ENCODE results near the gene MS4A13. TPM values are rescaled to one million over a fixed set of nuclear protein-coding genes. Genes with fewer than 3 reads are reported as not detected.
A peak's percentile ranks its signal among the peaks of the same experiment; 100 is the strongest.
"Not testable (repeated sequence)": the region's sequence is repeated elsewhere in the genome, so short reads cannot be mapped to it uniquely, and the experiment has no call there.

The MS4A13 gene
- total RNA-seq, 8 experiments from 2014 or later: not detected

GRCh38 chr11:60504219-60504905, 10.8 kb upstream of the MS4A13 start:
- WGBS, 10 experiments: 11 to 85% (median 40%) methylated on average over 1 to 3 of the region's 3 CpGs; no CpG with 5 or more reads in 3 of the 10 experiments
- in situ Hi-C loops (cut with MboI; ENCODE audit: low pct_unique_long_range_greater_than_20kb in 2 of 9, low sequenced_read_pairs in 9 of 9, unreplicated experiment in 9 of 9): no loop called here
- ATAC-seq (replicated peaks in 6 of 8): no peak

GRCh38 chr11:60509609-60510008, 5.6 kb upstream of the MS4A13 start:
- H3K4me3 ChIP-seq; ATAC-seq (replicated peaks in 6 of 8); H3K27ac ChIP-seq; in situ Hi-C loops (cut with MboI; ENCODE audit: low pct_unique_long_range_greater_than_20kb in 2 of 9, low sequenced_read_pairs in 9 of 9, unreplicated experiment in 9 of 9); H3K4me1 ChIP-seq (replicated peaks in 1 of 2): not testable (repeated sequence)
- WGBS, 10 experiments: 92% methylated on average over 7 of the region's 15 CpGs; no CpG with 5 or more reads in 9 of the 10 experiments

More at GRCh38 chr11:60504219-60504905, 10.8 kb upstream of the MS4A13 start:
- Histone ChIP-seq H3K4me3 (no peak overlapping the region), H3K4me1 (replicated peaks in 1 of 2) (no peaks in the 10 kb centered on the region), H3K27ac (no peak overlapping the region)

GRCh38 chr11:60510209-60510608, 5.0 kb upstream of the MS4A13 start:
- ATAC-seq (replicated peaks in 6 of 8); H3K4me3 ChIP-seq; H3K4me1 ChIP-seq (replicated peaks in 1 of 2); H3K27ac ChIP-seq; in situ Hi-C loops (cut with MboI; ENCODE audit: low pct_unique_long_range_greater_than_20kb in 2 of 9, low sequenced_read_pairs in 9 of 9, unreplicated experiment in 9 of 9): not testable (repeated sequence)
- no CpG with 5 or more reads among the region's 28 CpGs for WGBS, 10 experiments

- no peak for ATAC-seq (replicated peaks in 6 of 8)
- in situ Hi-C loops (cut with MboI; ENCODE audit: low pct_unique_long_range_greater_than_20kb in 2 of 9, low sequenced_read_pairs in 9 of 9, unreplicated experiment in 9 of 9): no loop called here
- 0 to 100% (median 50%) methylated on average over 1 to 6 of the region's 6 CpGs for WGBS, 10 experiments
- Histone ChIP-seq H3K4me1 (replicated peaks in 1 of 2) (no peaks in the 10 kb centered on the region), H3K4me3 (no peak overlapping the region), H3K27ac (no peak overlapping the region)
These were observed 3.8 kb upstream of the MS4A13 start for GRCh38 chr11:60511393-60511792.

- Histone ChIP-seq H3K4me3 (no peak overlapping the region), H3K4me1 (replicated peaks in 1 of 2) (no peaks in the 10 kb centered on the region), H3K27ac (no peak overlapping the region)
- in situ Hi-C loops (cut with MboI; ENCODE audit: low pct_unique_long_range_greater_than_20kb in 2 of 9, low sequenced_read_pairs in 9 of 9, unreplicated experiment in 9 of 9): no loop called here
- peak in 2 of 8 experiments; percentile 42 to 68 for ATAC-seq (replicated peaks in 6 of 8)
- WGBS, 10 experiments: 0 to 71% (median 52%) methylated on average over 1 to 3 of the region's 3 CpGs
These were observed 2.5 kb upstream of the MS4A13 start for GRCh38 chr11:60512651-60513225.

GRCh38 chr11:60513496-60514460, 1.4 kb upstream of the MS4A13 start:
- no peak overlapping the region for H3K27ac ChIP-seq
- peak in 2 of 8 experiments; percentile 37 to 48 for ATAC-seq (replicated peaks in 6 of 8)
- in situ Hi-C loops (cut with MboI; ENCODE audit: low pct_unique_long_range_greater_than_20kb in 2 of 9, low sequenced_read_pairs in 9 of 9, unreplicated experiment in 9 of 9): no loop called here
- no peaks in the 10 kb centered on the region for H3K4me1 ChIP-seq (replicated peaks in 1 of 2)
- no peak overlapping the region for H3K4me3 ChIP-seq
- 17 to 100% (median 75%) methylated on average over 1 to 2 of the region's 2 CpGs; no CpG with 5 or more reads in 1 of the 10 experiments for WGBS, 10 experiments

- no peak for ATAC-seq (replicated peaks in 6 of 8)
- H3K4me1 ChIP-seq (replicated peaks in 1 of 2): no peaks in the 10 kb centered on the region
- H3K27ac ChIP-seq: no peak overlapping the region
- H3K4me3 ChIP-seq: no peak overlapping the region
- 0 to 73% (median 54%) methylated on average over 1 of the region's 1 CpG; no CpG with 5 or more reads in 4 of the 10 experiments for WGBS, 10 experiments
- in situ Hi-C loops (cut with MboI; ENCODE audit: low pct_unique_long_range_greater_than_20kb in 2 of 9, low sequenced_read_pairs in 9 of 9, unreplicated experiment in 9 of 9): no loop called here
These were observed 13.3 kb downstream of the MS4A13 start for GRCh38 chr11:60528465-60528864.

- in situ Hi-C loops (cut with MboI; ENCODE audit: low pct_unique_long_range_greater_than_20kb in 2 of 9, low sequenced_read_pairs in 9 of 9, unreplicated experiment in 9 of 9): no loop called here
These were observed 13.7 kb downstream of the MS4A13 start for GRCh38 chr11:60528934-60529333.

GRCh38 chr11:60530454-60531100, 15.4 kb downstream of the MS4A13 start:
- ATAC-seq (replicated peaks in 6 of 8): no peak
- 20 to 100% (median 86%) methylated on average over 1 to 3 of the region's 3 CpGs; no CpG with 5 or more reads in 1 of the 10 experiments for WGBS, 10 experiments
- in situ Hi-C loops (cut with MboI; ENCODE audit: low pct_unique_long_range_greater_than_20kb in 2 of 9, low sequenced_read_pairs in 9 of 9, unreplicated experiment in 9 of 9): no loop called here
- Histone ChIP-seq H3K4me1 (replicated peaks in 1 of 2) (no peaks in the 10 kb centered on the region), H3K4me3 (no peak overlapping the region), H3K27ac (no peak overlapping the region)

More at GRCh38 chr11:60528934-60529333, 13.7 kb downstream of the MS4A13 start:
- ATAC-seq (replicated peaks in 6 of 8): no peak
- no peak overlapping the region for H3K27ac ChIP-seq
- H3K4me1 ChIP-seq (replicated peaks in 1 of 2): no peaks in the 10 kb centered on the region
- 0 to 71% (median 36%) methylated on average over 1 of the region's 1 CpG; no CpG with 5 or more reads in 2 of the 10 experiments for WGBS, 10 experiments
- no peak overlapping the region for H3K4me3 ChIP-seq

- no CpG with 5 or more reads among the region's 18 CpGs for WGBS, 10 experiments
- in situ Hi-C loops (cut with MboI; ENCODE audit: low pct_unique_long_range_greater_than_20kb in 2 of 9, low sequenced_read_pairs in 9 of 9, unreplicated experiment in 9 of 9): not testable (repeated sequence)
These were observed 17.2 kb downstream of the MS4A13 start for GRCh38 chr11:60532383-60532782.

GRCh38 chr11:60538627-60539026, 23.4 kb downstream of the MS4A13 start:
- H3K4me3 ChIP-seq; in situ Hi-C loops (cut with MboI; ENCODE audit: low pct_unique_long_range_greater_than_20kb in 2 of 9, low sequenced_read_pairs in 9 of 9, unreplicated experiment in 9 of 9); ATAC-seq (replicated peaks in 6 of 8): not testable (repeated sequence)

More at GRCh38 chr11:60532383-60532782, 17.2 kb downstream of the MS4A13 start:
- not testable (repeated sequence) for H3K27ac ChIP-seq; ATAC-seq (replicated peaks in 6 of 8); H3K4me1 ChIP-seq (replicated peaks in 1 of 2); H3K4me3 ChIP-seq

GRCh38 chr11:60544077-60544476, 28.9 kb downstream of the MS4A13 start:
- H3K4me1 ChIP-seq (replicated peaks in 1 of 2): no peaks in the 10 kb centered on the region
- no peak overlapping the region for H3K27ac ChIP-seq
- 0 to 100% (median 70%) methylated on average over 2 to 5 of the region's 5 CpGs; no CpG with 5 or more reads in 1 of the 10 experiments for WGBS, 10 experiments
- in situ Hi-C loops (cut with MboI; ENCODE audit: low pct_unique_long_range_greater_than_20kb in 2 of 9, low sequenced_read_pairs in 9 of 9, unreplicated experiment in 9 of 9): no loop called here
- ATAC-seq (replicated peaks in 6 of 8): no peak
- no peak overlapping the region for H3K4me3 ChIP-seq

More at GRCh38 chr11:60538627-60539026, 23.4 kb downstream of the MS4A13 start:
- H3K4me1 ChIP-seq (replicated peaks in 1 of 2); H3K27ac ChIP-seq: not testable (repeated sequence)
